Spinal cord (tissue), 10 donors: ENCODE results near the gene CD177. TPM values are rescaled to one million over a fixed set of nuclear protein-coding genes. Genes with fewer than 3 reads are reported as not detected.

Source experiments
- DNase-seq, 6 donors: peaks; one replicate each; pipeline versions ENCODE4 v3.0.0 to v3.0.0-alpha.2; 2013 to 2015; ENCODE audit warnings: low spot score in 6 of 6, low read depth in 4 of 6
- H3K27ac ChIP-seq: one replicate; pipeline ENCODE4 v1.5.1; 2013; ENCODE audit warnings: low read depth, low read length, control low read depth
- H3K27me3 ChIP-seq: one replicate; pipeline ENCODE4 v1.6.1; 2013; ENCODE audit warnings: low read length; ENCODE audit not compliant: control insufficient read depth, insufficient read depth
- H3K36me3 ChIP-seq: one replicate; pipeline ENCODE4 v1.6.1; 2013; ENCODE audit warnings: low read length; ENCODE audit not compliant: control insufficient read depth, insufficient read depth
- H3K4me1 ChIP-seq: one replicate; pipeline ENCODE4 v1.6.1; 2013; ENCODE audit warnings: low read length; ENCODE audit not compliant: control insufficient read depth, insufficient read depth
- H3K4me3 ChIP-seq: one replicate; pipeline ENCODE4 v1.5.1; 2013; ENCODE audit warnings: low read depth, low read length, control low read depth
- H3K9me3 ChIP-seq: one replicate; pipeline ENCODE4 v1.6.1; 2013; ENCODE audit warnings: low read length; ENCODE audit not compliant: control insufficient read depth, insufficient read depth
- WGBS: methylation state at CpG from one replicate; pipeline ENCODE4 v1.1.5; 2013; ENCODE audit warnings: missing lambda C conversion rate; ENCODE audit not compliant: insufficient coverage; 5-methylcytosine and 5-hydroxymethylcytosine counted together
- long read RNA-seq, 4 donors: transcript quantifications; one replicate each; lab custom pipeline, GENCODE V29; 2026
- polyA plus RNA-seq, 2 donors: library from polyadenylated mRNA; unstranded; fragments of 120-200 nt; gene quantifications; one replicate each; pipeline ENCODE4 v1.2.1, GENCODE V29; 2013; ENCODE audit not compliant: insufficient read length in 2 of 2
- total RNA-seq, 2 donors: library from RNA; depleted of rRNA in 1 of 2; stranded (reverse); fragments of 120-200 nt in 1 of 2; fragments of >200 nt in 1 of 2; gene quantifications; one replicate each; pipeline versions ENCODE4 v1.2.3 to v1.2.4, GENCODE V29; 2013 to 2014
- donor health status: healthy.

CD177 gene, protein sequence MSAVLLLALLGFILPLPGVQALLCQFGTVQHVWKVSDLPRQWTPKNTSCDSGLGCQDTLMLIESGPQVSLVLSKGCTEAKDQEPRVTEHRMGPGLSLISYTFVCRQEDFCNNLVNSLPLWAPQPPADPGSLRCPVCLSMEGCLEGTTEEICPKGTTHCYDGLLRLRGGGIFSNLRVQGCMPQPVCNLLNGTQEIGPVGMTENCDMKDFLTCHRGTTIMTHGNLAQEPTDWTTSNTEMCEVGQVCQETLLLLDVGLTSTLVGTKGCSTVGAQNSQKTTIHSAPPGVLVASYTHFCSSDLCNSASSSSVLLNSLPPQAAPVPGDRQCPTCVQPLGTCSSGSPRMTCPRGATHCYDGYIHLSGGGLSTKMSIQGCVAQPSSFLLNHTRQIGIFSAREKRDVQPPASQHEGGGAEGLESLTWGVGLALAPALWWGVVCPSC
- 10 to 100 TPM in 1 of 2 donors, 1 to 10 TPM in 1; 4.8 to 24.1 TPM for total RNA-seq
- 1 to 10 TPM in 1 of 2 donors, not detected in 1; 2.5 TPM for polyA plus RNA-seq
- long read RNA-seq, donor 1, partial matches to known transcripts, result 0 of 3 reads
- long read RNA-seq, donor 1, other reads (novel, unspliced or antisense), result 0 of 3 reads
- long read RNA-seq, donor 2, result 0 reads
- long read RNA-seq, donor 3, result 0 reads
- long read RNA-seq, donor 4, result 0 reads

DNA sequence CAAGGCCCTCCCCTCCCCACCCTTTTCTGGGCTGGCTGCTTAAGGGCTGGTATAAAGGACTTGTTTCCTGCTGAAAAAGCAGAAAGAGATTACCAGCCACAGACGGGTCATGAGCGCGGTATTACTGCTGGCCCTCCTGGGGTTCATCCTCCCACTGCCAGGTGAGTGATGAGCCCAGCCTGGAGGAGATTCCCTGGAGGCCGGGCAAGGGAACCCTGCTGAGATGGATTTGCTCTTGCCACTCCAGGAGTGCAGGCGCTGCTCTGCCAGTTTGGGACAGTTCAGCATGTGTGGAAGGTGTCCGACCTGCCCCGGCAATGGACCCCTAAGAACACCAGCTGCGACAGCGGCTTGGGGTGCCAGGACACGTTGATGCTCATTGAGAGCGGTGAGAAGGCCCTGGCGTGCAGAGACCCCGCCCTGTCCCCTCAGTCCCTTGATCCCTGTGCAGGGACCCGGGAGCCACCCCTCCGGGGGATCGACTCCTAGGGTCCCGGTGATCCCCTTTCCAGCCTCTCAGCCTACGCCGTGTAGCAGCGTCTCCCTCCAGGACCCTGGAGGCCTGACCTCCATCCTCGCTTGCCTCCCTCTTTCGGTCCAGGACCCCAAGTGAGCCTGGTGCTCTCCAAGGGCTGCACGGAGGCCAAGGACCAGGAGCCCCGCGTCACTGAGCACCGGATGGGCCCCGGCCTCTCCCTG is at the start of gene CD177:
Gene CD177, plus strand, starts transcription at position 81 of the 699 bp plus-strand sequence. Its CDS starts 29 bp downstream, at position 110.
- Histone ChIP-seq H3K4me3 (no peak within 1 kb of the TSS), H3K36me3 (no peaks in the 10 kb centered on the region), H3K4me1 (peaks cover 8% of the 10 kb centered on the region), H3K27me3 (peaks cover 8% of the 10 kb centered on the region), H3K27ac (no peak within 1 kb of the TSS), H3K9me3 (peaks cover 2% of the 10 kb centered on the region)
- no peak for DNase-seq
- 12% methylated on average over 27 of the region's 27 CpGs for WGBS

DNA sequence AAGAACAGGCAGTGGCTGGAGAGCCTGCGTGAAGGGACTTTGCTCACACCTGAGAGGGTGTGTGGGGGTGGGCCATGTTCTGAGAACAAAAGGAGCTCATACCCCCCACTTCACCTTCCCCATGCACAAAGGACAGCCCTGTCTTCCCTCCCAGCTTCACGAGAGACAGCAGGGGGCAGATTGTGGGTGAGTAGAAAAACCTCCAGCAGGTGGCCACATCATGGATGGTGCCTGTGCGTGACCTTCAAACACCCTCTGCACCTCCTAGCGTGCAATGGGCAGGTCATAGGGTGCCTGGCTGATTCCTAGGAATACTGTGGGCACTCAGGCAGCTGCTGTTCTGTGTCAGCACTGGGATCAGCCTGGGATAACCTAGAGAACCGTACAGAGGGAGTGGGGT is 47.8 kb upstream of the CD177 start:
- Histone ChIP-seq H3K27ac (no peak overlapping the region), H3K27me3 (no peaks in the 10 kb centered on the region), H3K36me3 (no peaks in the 10 kb centered on the region), H3K4me3 (no peak overlapping the region), H3K4me1 (no peaks in the 10 kb centered on the region), H3K9me3 (no peaks in the 10 kb centered on the region)
- 72% methylated on average over 4 of the region's 5 CpGs for WGBS
- DNase-seq, result no peak

DNA sequence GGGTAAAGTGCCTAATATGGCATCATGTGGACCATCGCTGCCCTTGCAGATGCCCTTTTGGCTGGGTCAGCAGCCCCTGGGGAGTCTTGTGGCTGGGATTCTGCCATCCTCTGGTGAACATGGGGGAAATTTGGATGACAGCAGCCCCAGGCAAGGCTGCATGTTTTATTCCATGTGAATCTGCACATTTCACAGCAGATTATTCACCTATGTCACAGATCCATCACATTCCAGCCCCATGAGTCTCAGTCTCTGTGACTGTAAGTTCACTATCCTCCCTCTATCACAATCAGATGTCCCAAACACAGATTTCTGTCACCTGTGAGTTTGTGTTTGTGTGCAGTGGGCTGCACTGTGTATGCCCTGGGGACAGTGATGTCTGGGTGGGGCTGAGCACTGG is 47.4 kb upstream of the CD177 start:
- Histone ChIP-seq H3K9me3 (no peaks in the 10 kb centered on the region), H3K4me3 (no peak overlapping the region), H3K27me3 (no peaks in the 10 kb centered on the region), H3K27ac (no peak overlapping the region), H3K36me3 (no peaks in the 10 kb centered on the region), H3K4me1 (no peaks in the 10 kb centered on the region)
- DNase-seq, result no peak
- WGBS, result 75% methylated on average over 1 of the region's 1 CpG

DNA sequence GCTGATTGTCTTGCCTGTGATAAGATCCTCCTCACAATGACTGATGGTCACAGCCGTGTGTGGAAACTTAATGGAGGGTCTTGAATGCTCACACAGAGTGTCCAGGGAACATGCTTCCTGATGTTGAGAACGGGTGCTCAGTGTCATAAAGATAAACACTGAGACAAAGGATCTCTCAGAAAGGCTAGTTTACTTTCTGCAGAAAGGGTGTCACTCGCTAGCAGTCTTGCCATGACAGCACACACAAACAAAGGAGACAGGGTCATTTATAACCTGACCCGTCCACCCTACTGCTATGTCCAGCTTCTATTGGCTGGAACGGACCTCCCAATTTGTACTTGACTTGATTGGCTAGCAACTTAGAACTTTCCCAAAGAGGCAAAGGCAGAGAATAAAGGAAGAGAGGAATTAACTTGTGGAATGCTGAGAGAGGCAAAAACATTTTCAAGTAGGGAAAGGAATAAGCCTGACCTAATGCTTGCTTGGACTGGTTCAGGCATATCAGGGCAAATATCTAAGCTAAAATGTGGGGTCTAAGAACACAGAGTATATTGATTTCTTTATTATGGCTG is 45.2 kb upstream of the CD177 start:
- Histone ChIP-seq H3K36me3 (no peaks in the 10 kb centered on the region), H3K4me1 (no peaks in the 10 kb centered on the region), H3K9me3 (no peaks in the 10 kb centered on the region), H3K27me3 (no peaks in the 10 kb centered on the region), H3K4me3 (no peak overlapping the region), H3K27ac (no peak overlapping the region)
- 44% methylated on average over 4 of the region's 5 CpGs for WGBS
- no peak for DNase-seq

DNA sequence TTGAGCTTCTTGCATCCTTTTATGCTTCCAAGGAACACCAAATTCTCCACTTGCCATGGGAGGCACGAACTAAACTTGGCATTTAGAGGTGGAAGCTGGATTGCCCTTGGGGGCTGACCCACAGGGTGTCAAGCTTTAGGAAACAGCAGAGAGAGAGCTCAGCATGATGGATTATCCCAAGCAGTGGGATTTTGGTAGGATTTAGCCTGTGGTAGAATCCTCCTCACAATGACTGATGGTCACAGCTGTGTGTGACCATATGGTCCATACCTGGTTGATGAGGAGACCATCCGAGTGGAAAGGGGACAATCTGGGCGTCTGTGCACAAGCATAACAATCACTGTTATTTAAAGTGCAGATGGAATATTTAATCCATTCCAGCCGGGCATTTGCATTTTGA is 44.0 kb upstream of the CD177 start:
- Histone ChIP-seq H3K9me3 (peaks cover 2% of the 10 kb centered on the region), H3K36me3 (no peaks in the 10 kb centered on the region)
- 40% methylated on average over 1 of the region's 4 CpGs for WGBS

DNA sequence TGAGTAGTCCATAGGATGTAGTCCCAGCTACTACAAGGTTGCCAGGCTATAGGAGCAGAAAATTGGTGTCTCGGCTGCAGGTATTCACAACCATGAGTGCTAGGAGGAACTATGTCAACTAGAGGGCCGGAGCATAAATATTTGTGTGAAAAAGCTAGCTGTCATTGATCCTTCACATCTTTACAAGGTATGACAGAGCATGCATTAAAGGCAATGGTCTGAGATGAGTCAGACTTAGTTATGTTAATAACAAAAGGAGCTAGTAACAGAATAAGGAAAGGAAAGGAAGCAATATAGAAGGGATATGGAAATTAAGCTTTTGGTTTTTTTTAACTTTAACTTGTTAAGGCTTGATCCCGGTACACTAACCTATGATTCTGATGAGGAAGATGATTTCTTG is 43.3 kb upstream of the CD177 start:
- no peak for DNase-seq
- no peaks in the 10 kb centered on the region for H3K36me3 ChIP-seq
- no peak overlapping the region for H3K4me3 ChIP-seq
- no peaks in the 10 kb centered on the region for H3K4me1 ChIP-seq
- no peak overlapping the region for H3K27ac ChIP-seq
- no peaks in the 10 kb centered on the region for H3K27me3 ChIP-seq
- H3K9me3 ChIP-seq, result peaks cover 2% of the 10 kb centered on the region
- 40% methylated on average over 1 of the region's 3 CpGs for WGBS

More for the DNA sequence above, 44.0 kb upstream of the CD177 start:
- no peak overlapping the region for H3K4me3 ChIP-seq
- no peak overlapping the region for H3K27ac ChIP-seq
- H3K4me1 ChIP-seq, result no peaks in the 10 kb centered on the region
- no peaks in the 10 kb centered on the region for H3K27me3 ChIP-seq
- DNase-seq, result no peak

DNA sequence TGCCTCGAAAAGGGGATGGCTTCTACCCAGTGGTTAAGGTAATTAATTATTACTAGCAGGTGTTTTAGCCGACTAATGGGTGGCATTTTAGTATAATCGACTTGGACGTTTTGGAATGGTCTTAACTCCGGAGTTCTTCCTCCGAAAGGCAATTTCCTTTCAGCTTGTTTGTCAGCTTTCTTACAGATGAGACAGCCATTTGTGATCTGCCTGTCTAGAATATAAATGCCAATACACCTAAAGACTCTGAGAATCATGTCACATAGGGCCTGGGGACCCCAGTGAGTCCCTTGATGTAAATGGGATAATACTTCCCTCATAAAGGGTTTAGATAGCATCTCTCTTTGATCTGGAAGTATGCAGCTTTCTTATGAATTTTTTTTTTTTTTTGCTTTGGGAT is 42.2 kb upstream of the CD177 start:
- WGBS, result 89% methylated on average over 3 of the region's 6 CpGs
- DNase-seq, result no peak
- H3K9me3 ChIP-seq, result peaks cover 2% of the 10 kb centered on the region
- H3K27ac ChIP-seq, result no peak overlapping the region
- H3K4me1 ChIP-seq, result no peaks in the 10 kb centered on the region
- H3K4me3 ChIP-seq, result no peak overlapping the region
- no peaks in the 10 kb centered on the region for H3K27me3 ChIP-seq
- no peaks in the 10 kb centered on the region for H3K36me3 ChIP-seq

DNA sequence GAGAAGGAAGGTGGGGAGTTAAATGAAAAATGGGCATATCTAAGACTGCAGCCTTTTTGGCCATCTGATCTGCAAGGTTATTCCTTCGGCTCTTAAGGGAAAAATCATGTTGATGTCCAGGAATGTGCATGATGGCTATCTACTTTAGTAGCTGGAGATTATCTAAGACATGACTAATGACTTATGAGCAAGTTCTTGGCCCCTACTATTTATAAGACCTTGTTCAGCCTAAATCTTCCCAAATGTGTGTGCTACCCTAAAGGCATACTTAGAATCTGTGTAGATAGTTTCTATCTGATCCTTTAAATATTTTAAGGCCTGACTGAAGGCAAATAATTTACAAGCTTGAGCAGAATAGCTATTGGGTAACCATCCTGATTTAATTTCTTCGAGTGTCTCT is 41.8 kb upstream of the CD177 start:
- DNase-seq, result no peak
- H3K36me3 ChIP-seq, result no peaks in the 10 kb centered on the region
- no peak overlapping the region for H3K27ac ChIP-seq
- 86% methylated on average over 1 of the region's 2 CpGs for WGBS
- H3K27me3 ChIP-seq, result no peaks in the 10 kb centered on the region
- no peak overlapping the region for H3K4me3 ChIP-seq
- peaks cover 2% of the 10 kb centered on the region for H3K9me3 ChIP-seq
- no peaks in the 10 kb centered on the region for H3K4me1 ChIP-seq

DNA sequence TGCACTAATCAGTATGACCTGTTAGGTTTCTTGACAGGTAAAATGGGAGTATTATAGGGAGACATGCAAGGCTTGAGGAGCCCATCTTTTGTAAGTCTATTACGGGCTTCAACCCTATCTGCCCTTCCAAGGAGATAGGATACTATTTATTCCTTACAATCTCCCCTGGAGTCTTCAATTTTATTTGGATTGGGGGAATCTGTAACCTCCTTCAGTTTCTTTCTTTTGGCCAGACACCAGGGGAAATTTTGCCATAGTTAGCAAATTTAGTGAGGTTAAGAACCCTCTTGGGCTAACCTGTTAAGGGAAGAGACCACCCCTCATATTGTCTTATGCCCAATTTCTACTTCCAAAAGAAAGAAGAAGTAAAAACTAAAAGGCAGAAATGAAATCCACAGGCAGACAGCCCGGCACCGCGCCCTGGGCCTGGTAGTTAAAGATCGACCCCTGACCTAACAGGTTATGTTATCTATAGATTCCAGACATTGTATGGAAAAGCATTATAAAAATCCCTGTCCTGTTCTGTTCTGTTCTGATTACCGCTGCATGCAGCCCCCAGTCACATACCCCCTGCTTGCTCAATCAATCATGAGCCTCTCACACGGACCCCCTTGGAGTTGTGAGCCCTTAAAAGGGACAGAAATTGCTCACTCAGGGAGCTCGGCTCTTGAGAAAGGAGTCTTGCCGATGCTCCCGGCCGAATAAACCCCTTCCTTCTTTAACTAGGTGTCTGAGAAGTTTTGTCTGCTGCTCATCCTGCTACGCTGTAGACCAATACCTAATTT is 39.6 kb upstream of the CD177 start:
- Histone ChIP-seq H3K4me1 (no peaks in the 10 kb centered on the region), H3K4me3 (no peak overlapping the region), H3K9me3 (peaks cover 2% of the 10 kb centered on the region), H3K36me3 (no peaks in the 10 kb centered on the region), H3K27ac (no peak overlapping the region), H3K27me3 (no peaks in the 10 kb centered on the region)
- WGBS, result 56% methylated on average over 1 of the region's 12 CpGs
- DNase-seq, result no peak
